HepG2 (cell line): Measurements from ENCODE around the gene TCFL5. TPM values are rescaled to one million over a fixed set of nuclear protein-coding genes. Genes with fewer than 3 reads are reported as not detected.

Experiments
- AGO1 ChIP-seq: fragments of 200-400 bp; formaldehyde crosslinking; IDR thresholded peaks from 2 replicates; pipeline ENCODE4 v1.6.1; 2017; ENCODE audit warnings: mild to moderate bottlenecking, low read depth, low read length, moderate library complexity; ENCODE audit not compliant: poor library complexity, severe bottlenecking
- ARNTL ChIP-seq: sonication (generic); formaldehyde crosslinking; IDR thresholded peaks from 2 replicates; pipeline ENCODE4 v1.4.0; 2020; ENCODE audit warnings: mild to moderate bottlenecking, missing genetic modification reagents
- CAMTA2 ChIP-seq: sonication (generic); formaldehyde crosslinking; IDR thresholded peaks from 2 replicates; pipeline ENCODE4 v1.4.0; 2020; ENCODE audit warnings: mild to moderate bottlenecking, missing genetic modification reagents, borderline replicate concordance
- DNMT1 ChIP-seq: sonication (generic); formaldehyde crosslinking; IDR thresholded peaks from 2 replicates; pipeline ENCODE4 v1.5.1; 2020; ENCODE audit warnings: mild to moderate bottlenecking, missing genetic modification reagents
- FOXO4 ChIP-seq: sonication (generic); formaldehyde crosslinking; conservative IDR thresholded peaks from 2 replicates; pipeline ENCODE4 v1.8.1; 2023; ENCODE audit warnings: missing genetic modification reagents
- HOXA3 ChIP-seq: sonication (generic); formaldehyde crosslinking; IDR thresholded peaks from 2 replicates; pipeline ENCODE4 v1.5.0; 2020; ENCODE audit warnings: missing genetic modification reagents
- IRF9 ChIP-seq: sonication (generic); formaldehyde crosslinking; IDR thresholded peaks from 2 replicates; pipeline ENCODE4 v1.8.0; 2022; ENCODE audit warnings: missing genetic modification reagents, mild to moderate bottlenecking, borderline replicate concordance
- KDM3A ChIP-seq: IDR thresholded peaks from 2 replicates; pipeline ENCODE4 v1.6.1; 2018; ENCODE audit warnings: low read depth, missing compliant biosample characterization
- KDM5B ChIP-seq: sonication (generic); formaldehyde crosslinking; IDR thresholded peaks from 2 replicates; pipeline ENCODE4 v1.4.0; 2020; ENCODE audit warnings: missing genetic modification reagents, mild to moderate bottlenecking, borderline replicate concordance
- PRPF4 ChIP-seq: fragments of 200-400 bp; formaldehyde crosslinking; IDR thresholded peaks from 2 replicates; pipeline ENCODE4 v1.6.1; 2016; ENCODE audit warnings: low read length, low read depth; ENCODE audit not compliant: poor library complexity, severe bottlenecking
- RBM39 ChIP-seq: fragments of 200-400 bp; formaldehyde crosslinking; IDR thresholded peaks from one replicate; pipeline ENCODE4 v1.6.1; 2018; ENCODE audit warnings: antibody characterized with exemption, mild to moderate bottlenecking, low read depth, low read length; ENCODE audit not compliant: poor library complexity, severe bottlenecking
- RFXANK ChIP-seq: IDR thresholded peaks from 2 replicates; pipeline ENCODE4 v1.6.1; 2016
- ZBTB2 ChIP-seq: sonication (generic); formaldehyde crosslinking; IDR thresholded peaks from 2 replicates; pipeline ENCODE4 v1.8.0; 2022; ENCODE audit warnings: low read depth, missing genetic modification reagents
- ZFAT ChIP-seq: sonication (generic); formaldehyde crosslinking; conservative IDR thresholded peaks from 2 replicates; pipeline ENCODE4 v1.8.1; 2023; ENCODE audit warnings: missing genetic modification reagents, inconsistent platforms
- ZNF17 ChIP-seq: sonication (generic); formaldehyde crosslinking; IDR thresholded peaks from 2 replicates; pipeline ENCODE4 v1.5.0; 2020; ENCODE audit warnings: mild to moderate bottlenecking, missing genetic modification reagents
- ZNF232 ChIP-seq: sonication (generic); formaldehyde crosslinking; IDR thresholded peaks from 2 replicates; pipeline ENCODE4 v1.4.0; 2020; ENCODE audit warnings: missing genetic modification reagents, borderline replicate concordance
- ZNF350 ChIP-seq: sonication (generic); formaldehyde crosslinking; IDR thresholded peaks from 2 replicates; pipeline ENCODE4 v1.4.0; 2020; ENCODE audit warnings: mild to moderate bottlenecking, low read depth, missing genetic modification reagents, borderline replicate concordance
- ZNF414 ChIP-seq: sonication (generic); formaldehyde crosslinking; IDR thresholded peaks from 2 replicates; pipeline ENCODE4 v1.5.0; 2020; ENCODE audit warnings: missing genetic modification reagents
- ZNF572 ChIP-seq: sonication (generic); formaldehyde crosslinking; IDR thresholded peaks from 2 replicates; pipeline ENCODE4 v1.5.1; 2020; ENCODE audit warnings: mild to moderate bottlenecking, missing genetic modification reagents
- ZNF720 ChIP-seq: sonication (generic); formaldehyde crosslinking; IDR thresholded peaks from 2 replicates; pipeline ENCODE4 v1.4.0; 2020; ENCODE audit warnings: missing genetic modification reagents
- ZNF724P ChIP-seq: sonication (generic); formaldehyde crosslinking; IDR thresholded peaks from 2 replicates; pipeline ENCODE4 v1.8.0; 2022; ENCODE audit warnings: missing genetic modification reagents, borderline replicate concordance
- ZNF788 ChIP-seq: sonication (generic); formaldehyde crosslinking; IDR thresholded peaks from 2 replicates; pipeline ENCODE4 v1.5.0; 2020; ENCODE audit warnings: mild to moderate bottlenecking, missing genetic modification reagents, borderline replicate concordance
- polyA plus RNA-seq, 8 experiments: library from polyadenylated mRNA; depleted of rRNA in 3 of 8; stranded (reverse) in 7 of 8; unstranded in 1 of 8; fragments of >200 nt; fragmentation: Illumina TruSeq in 4 of 8; extraction: Trizol in 4 of 8; gene quantifications; 2 replicates each; pipeline versions ENCODE4 v1.2.1 to v1.2.3, GENCODE V29; 2011 to 2016; ENCODE audit warnings: low read depth in 4 of 8, missing spikeins in 1 of 8, mixed read lengths in 1 of 8; ENCODE audit not compliant: insufficient read depth in 1 of 8
- total RNA-seq, 5 experiments: library from RNA; depleted of rRNA; stranded (reverse); fragments of >200 nt; fragmentation: Illumina TruSeq; extraction: Trizol; gene quantifications; 2 replicates each; pipeline ENCODE4 v1.2.3, GENCODE V29; 2016; ENCODE audit warnings: low read depth in 1 of 5
- TF ChIP-seq, protein P1 (sequence below): sonication (generic); formaldehyde crosslinking; IDR thresholded peaks from 2 replicates; pipeline ENCODE4 v1.5.1; 2020; ENCODE audit warnings: missing genetic modification reagents, mild to moderate bottlenecking, borderline replicate concordance
- TF ChIP-seq, protein P2 (sequence below): IDR thresholded peaks from 2 replicates; pipeline ENCODE4 v1.6.1; 2016
- TF ChIP-seq, protein P3 (sequence below): sonication (generic); formaldehyde crosslinking; IDR thresholded peaks from 2 replicates; pipeline ENCODE4 v1.5.0; 2020; ENCODE audit warnings: missing genetic modification reagents, mild to moderate bottlenecking, borderline replicate concordance

TCFL5 gene
- total and polyA plus RNA-seq, 2 of the 13 experiments (the other 11 are each of a cell fraction or from before 2014, with no cell fraction given): 14.8 to 20.0 TPM

- TF ChIP-seq, protein P1, sequence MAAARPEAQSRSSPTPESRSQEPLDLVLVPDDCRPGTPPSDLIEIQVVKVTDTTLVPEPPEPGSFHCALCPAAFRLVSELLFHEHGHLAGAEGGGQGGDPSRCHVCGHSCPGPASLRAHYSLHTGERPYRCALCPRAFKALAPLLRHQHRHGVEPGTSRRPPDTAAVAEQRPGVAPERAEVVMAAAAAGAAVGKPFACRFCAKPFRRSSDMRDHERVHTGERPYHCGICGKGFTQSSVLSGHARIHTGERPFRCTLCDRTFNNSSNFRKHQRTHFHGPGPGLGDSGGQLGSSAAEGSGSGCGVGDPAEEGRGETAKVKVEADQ (CRISPR knock-in tag): no peak
- TF ChIP-seq ZNF572 (CRISPR knock-in tag) (no peak), ZNF720 (no peak), CAMTA2 (no peak), ZNF232 (CRISPR knock-in tag) (peak; percentile 81; the same call in 1 of the 2 replicates), FOXO4 (CRISPR knock-in tag) (peak; percentile 92; the same call in 1 of the 2 replicates), ZNF414 (CRISPR knock-in tag) (no peak), ZNF350 (no peak), ZNF724P (CRISPR knock-in tag) (no peak; the same call in 1 of the 2 replicates), ZFAT (CRISPR knock-in tag) (no peak), ARNTL (CRISPR knock-in tag) (no peak), KDM5B (CRISPR knock-in tag) (no peak; the same call in 1 of the 2 replicates), ZNF17 (CRISPR knock-in tag) (no peak), IRF9 (no peak), PRPF4 (no peak), KDM3A (CRISPR knock-in tag) (no peak), RBM39 (no peak), DNMT1 (CRISPR knock-in tag) (0 out of 2 replicates have a peak, but pooled peaks have one; percentile 64), AGO1 (no peak), HOXA3 (no peak), RFXANK (CRISPR knock-in tag) (no peak), ZNF788 (CRISPR knock-in tag) (no peak), ZBTB2 (CRISPR knock-in tag) (0 out of 2 replicates have a peak, but pooled peaks have one; percentile 25)
- TF ChIP-seq, protein P2, sequence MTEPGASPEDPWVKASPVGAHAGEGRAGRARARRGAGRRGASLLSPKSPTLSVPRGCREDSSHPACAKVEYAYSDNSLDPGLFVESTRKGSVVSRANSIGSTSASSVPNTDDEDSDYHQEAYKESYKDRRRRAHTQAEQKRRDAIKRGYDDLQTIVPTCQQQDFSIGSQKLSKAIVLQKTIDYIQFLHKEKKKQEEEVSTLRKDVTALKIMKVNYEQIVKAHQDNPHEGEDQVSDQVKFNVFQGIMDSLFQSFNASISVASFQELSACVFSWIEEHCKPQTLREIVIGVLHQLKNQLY: no peak; the same call in 1 of the 2 replicates
- TF ChIP-seq, protein P3, sequence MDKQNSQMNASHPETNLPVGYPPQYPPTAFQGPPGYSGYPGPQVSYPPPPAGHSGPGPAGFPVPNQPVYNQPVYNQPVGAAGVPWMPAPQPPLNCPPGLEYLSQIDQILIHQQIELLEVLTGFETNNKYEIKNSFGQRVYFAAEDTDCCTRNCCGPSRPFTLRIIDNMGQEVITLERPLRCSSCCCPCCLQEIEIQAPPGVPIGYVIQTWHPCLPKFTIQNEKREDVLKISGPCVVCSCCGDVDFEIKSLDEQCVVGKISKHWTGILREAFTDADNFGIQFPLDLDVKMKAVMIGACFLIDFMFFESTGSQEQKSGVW (CRISPR knock-in tag): no peak
These were observed 67.9 kb downstream of the TCFL5 start (continued) for GRCh38 chr20:62793757-62794006.
